Esophagus squamous epithelium (tissue), 4 donors: ENCODE measurements around the gene VMO1.

ENCODE experiments used
- CTCF ChIP-seq, 6 experiments: fragments of 450-650 bp in 4 of 6; fragments of 200-600 bp in 2 of 6; sonication (generic) in 2 of 6; IDR thresholded peaks; one replicate each; pipeline ENCODE4 v1.5.1; 2016 to 2019; ENCODE audit warnings: antibody characterized with exemption in 6 of 6, mild to moderate bottlenecking in 4 of 6, moderate library complexity in 4 of 6
- POLR2A ChIP-seq, 4 donors: fragments of 450-650 bp; IDR thresholded peaks; one replicate each; pipeline ENCODE4 v1.6.1; 2017; ENCODE audit warnings: antibody characterized with exemption in 4 of 4, mild to moderate bottlenecking in 4 of 4, moderate library complexity in 3 of 4

- TF ChIP-seq CTCF (IDR thresholded peaks at IDR 0.05) (no peak), POLR2A (IDR thresholded peaks at IDR 0.05) (no peak)
These were observed 46.2 kb downstream of the VMO1 start for GRCh38 chr17:4740025-4740351.
